Thoracic aorta (tissue), 2 donors: ENCODE data around the gene PPP1R3D. TPM values are rescaled to one million over a fixed set of nuclear protein-coding genes. Genes with fewer than 3 reads are reported as not detected.

Experiments used
- ATAC-seq: fragments of 150-250 bp; one replicate; pipeline ENCODE4 v1.8.0; 2017; ENCODE audit warnings: low read depth; ENCODE audit not compliant: insufficient number of reproducible peaks, low FRiP score
- DNase-seq: peaks from one replicate; pipeline ENCODE4 v3.0.0-alpha.2; 2020; ENCODE audit warnings: low spot score
- H3K27ac ChIP-seq, 2 donors: fragments of 200-600 bp; sonication (generic); 1 replicate in 1 of 2; 2 replicates in 1 of 2; pipeline ENCODE4 v1.5.1; 2016; ENCODE audit warnings: mild to moderate bottlenecking in 2 of 2, moderate library complexity in 2 of 2
- H3K27me3 ChIP-seq: fragments of 200-600 bp; sonication (generic); replicated peaks from 2 replicates; pipeline ENCODE4 v1.6.0; 2016; ENCODE audit warnings: mild to moderate bottlenecking; ENCODE audit not compliant: insufficient read depth
- H3K36me3 ChIP-seq: fragments of 200-600 bp; sonication (generic); one replicate; pipeline ENCODE4 v1.5.1; 2016
- H3K4me1 ChIP-seq, 2 donors: fragments of 200-600 bp; sonication (generic); 1 replicate in 1 of 2; 2 replicates in 1 of 2; pipeline versions ENCODE4 v1.5.1 to v1.6.0; 2016; ENCODE audit warnings: low read depth in 2 of 2, mild to moderate bottlenecking in 1 of 2; ENCODE audit not compliant: control insufficient read depth in 1 of 2
- H3K4me3 ChIP-seq: fragments of 200-600 bp; sonication (generic); 2 replicates; pipeline ENCODE4 v1.5.1; 2016; ENCODE audit warnings: mild to moderate bottlenecking
- H3K9me3 ChIP-seq: fragments of 200-600 bp; sonication (generic); 2 replicates; pipeline ENCODE4 v1.5.1; 2016
- total RNA-seq, 2 donors: library from RNA; depleted of rRNA; stranded (reverse); fragments of >200 nt; gene quantifications; one replicate each; pipeline versions ENCODE4 v1.1.0 to v1.2.3, GENCODE V29; 2016
- TF ChIP-seq, protein P1 (sequence below): fragments of 200-600 bp; sonication (generic); IDR thresholded peaks from one replicate; pipeline ENCODE4 v1.5.1; 2019; ENCODE audit warnings: antibody characterized with exemption

The PPP1R3D gene
- total RNA-seq, 2 donors from 2014 or later: 10.5 to 13.0 TPM

DNA sequence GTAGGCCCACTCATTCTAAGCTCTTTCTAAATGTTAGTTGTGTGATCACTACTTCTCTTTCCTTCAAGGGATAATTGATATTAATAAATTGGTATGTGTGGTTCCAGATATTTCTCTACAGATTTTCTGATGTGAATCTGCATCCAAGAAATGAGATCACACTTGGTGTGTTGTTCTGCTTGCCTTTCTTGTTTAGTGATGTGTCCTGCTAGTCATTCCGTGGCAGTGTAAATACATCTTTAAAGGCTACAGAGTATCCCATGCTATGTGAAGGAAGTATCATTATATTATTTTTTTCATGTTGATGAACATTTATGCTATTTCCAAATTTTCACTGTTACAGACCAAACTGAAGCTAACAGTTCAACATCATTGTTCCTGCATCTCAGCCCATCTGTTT lies 31.3 kb upstream of the PPP1R3D start:
- DNase-seq: no peak
- Histone ChIP-seq H3K4me3 (no peak overlapping the region), H3K36me3 (no peaks in the 10 kb centered on the region), H3K27ac (no peak overlapping the region), H3K9me3 (no peaks in the 10 kb centered on the region), H3K4me1 (no peaks in the 10 kb centered on the region), H3K27me3 (no peaks in the 10 kb centered on the region)
- ATAC-seq: no peak
- TF ChIP-seq, protein P1, sequence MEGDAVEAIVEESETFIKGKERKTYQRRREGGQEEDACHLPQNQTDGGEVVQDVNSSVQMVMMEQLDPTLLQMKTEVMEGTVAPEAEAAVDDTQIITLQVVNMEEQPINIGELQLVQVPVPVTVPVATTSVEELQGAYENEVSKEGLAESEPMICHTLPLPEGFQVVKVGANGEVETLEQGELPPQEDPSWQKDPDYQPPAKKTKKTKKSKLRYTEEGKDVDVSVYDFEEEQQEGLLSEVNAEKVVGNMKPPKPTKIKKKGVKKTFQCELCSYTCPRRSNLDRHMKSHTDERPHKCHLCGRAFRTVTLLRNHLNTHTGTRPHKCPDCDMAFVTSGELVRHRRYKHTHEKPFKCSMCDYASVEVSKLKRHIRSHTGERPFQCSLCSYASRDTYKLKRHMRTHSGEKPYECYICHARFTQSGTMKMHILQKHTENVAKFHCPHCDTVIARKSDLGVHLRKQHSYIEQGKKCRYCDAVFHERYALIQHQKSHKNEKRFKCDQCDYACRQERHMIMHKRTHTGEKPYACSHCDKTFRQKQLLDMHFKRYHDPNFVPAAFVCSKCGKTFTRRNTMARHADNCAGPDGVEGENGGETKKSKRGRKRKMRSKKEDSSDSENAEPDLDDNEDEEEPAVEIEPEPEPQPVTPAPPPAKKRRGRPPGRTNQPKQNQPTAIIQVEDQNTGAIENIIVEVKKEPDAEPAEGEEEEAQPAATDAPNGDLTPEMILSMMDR: no peak

DNA sequence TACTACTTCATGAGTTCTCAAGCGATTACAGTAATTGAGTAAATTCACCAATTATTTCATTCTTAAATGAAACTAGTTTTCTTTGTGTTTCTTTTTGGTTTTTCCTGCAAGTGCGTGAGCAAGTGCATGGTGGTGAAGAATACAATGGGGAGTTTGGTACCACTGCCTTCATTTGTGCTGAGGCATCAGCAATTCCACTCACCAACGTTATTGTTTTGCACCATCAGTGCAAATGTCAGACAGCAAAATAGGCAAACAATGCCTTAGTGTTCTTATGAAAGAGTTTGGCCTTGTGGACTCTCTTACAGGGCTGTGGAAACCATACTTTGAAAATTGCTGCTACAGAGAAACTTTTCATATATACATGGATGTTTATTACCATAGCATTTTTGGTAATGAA lies 26.3 kb upstream of the PPP1R3D start:
- Histone ChIP-seq H3K27ac (no peak overlapping the region), H3K9me3 (no peaks in the 10 kb centered on the region), H3K27me3 (no peaks in the 10 kb centered on the region), H3K4me3 (no peak overlapping the region), H3K36me3 (no peaks in the 10 kb centered on the region), H3K4me1 (no peaks in the 10 kb centered on the region)
- TF ChIP-seq, protein P1: no peak
- no peak for DNase-seq
- ATAC-seq: no peak

DNA sequence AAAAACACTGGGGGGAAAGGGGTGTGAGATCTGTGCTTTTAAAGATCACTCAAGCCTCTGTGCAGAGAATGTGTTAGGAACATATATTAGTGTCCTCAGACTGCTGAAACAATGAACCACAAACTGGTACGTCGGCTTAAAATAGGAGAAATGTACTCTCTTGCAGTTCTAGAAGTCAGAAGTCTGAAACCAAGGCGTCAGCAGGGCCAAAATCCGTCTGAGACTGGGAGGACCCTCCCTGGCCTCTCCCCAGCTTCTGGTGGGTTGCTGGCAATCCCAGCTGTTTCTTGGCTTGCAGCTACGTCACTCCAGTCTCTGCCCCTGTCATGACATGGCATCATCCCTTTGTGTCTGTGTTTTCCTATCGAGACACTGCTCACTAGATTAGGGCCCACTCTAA lies 22.1 kb upstream of the PPP1R3D start:
- Histone ChIP-seq H3K4me1 (no peaks in the 10 kb centered on the region), H3K27ac (no peak overlapping the region), H3K27me3 (no peaks in the 10 kb centered on the region), H3K36me3 (no peaks in the 10 kb centered on the region), H3K4me3 (no peak overlapping the region), H3K9me3 (no peaks in the 10 kb centered on the region)
- TF ChIP-seq, protein P1: no peak
- no peak for DNase-seq
- no peak for ATAC-seq

DNA sequence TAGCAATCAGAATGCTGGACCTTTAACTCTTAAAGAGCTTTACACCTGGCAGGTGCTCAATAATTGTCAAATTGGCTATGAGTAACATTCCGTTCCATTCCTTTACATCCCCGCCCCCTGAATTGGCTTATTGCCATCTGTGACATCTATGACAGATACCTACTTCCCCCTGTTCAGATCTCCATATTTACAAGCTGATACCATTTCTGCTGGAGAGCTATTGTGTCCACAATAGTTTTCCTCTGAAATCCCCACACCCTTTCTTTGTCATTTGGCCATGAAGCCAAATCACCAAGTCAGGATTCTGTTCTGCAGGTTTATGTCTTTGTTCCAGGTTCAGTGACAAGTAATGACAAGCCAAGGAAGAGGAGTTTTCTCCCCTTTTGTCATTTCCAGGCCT lies 21.3 kb upstream of the PPP1R3D start:
- DNase-seq (no peak), ATAC-seq (no peak)
- Histone ChIP-seq H3K4me3 (no peak overlapping the region), H3K27ac (no peak overlapping the region), H3K9me3 (no peaks in the 10 kb centered on the region), H3K27me3 (no peaks in the 10 kb centered on the region), H3K4me1 (no peaks in the 10 kb centered on the region), H3K36me3 (no peaks in the 10 kb centered on the region)
- TF ChIP-seq, protein P1: no peak

DNA sequence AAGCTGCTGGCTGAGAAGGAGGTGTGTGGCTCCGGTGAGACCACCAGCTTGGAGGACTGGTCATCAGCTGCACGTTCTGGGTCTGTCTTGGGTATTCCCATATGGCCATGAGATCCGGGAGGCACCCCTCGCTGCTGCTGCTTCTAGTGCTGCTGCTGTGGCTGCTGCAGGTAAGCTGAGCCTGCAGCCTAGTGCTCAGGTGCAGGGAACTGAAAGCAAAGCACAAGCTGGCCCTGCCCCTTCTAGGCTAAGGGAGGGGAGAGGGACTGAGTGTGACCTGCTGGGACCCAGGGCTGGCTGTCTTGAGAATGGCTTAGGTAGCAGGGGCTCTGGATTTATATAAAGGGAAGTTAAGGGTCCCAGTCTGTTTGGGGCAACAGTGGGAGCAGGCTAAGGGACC lies 18.5 kb upstream of the PPP1R3D start:
- TF ChIP-seq, protein P1: no peak
- ATAC-seq (no peak), DNase-seq (no peak)
- H3K4me3 ChIP-seq: no peak overlapping the region
- H3K27ac ChIP-seq: no peak overlapping the region
- H3K4me1 ChIP-seq: no peaks in the 10 kb centered on the region
- H3K36me3 ChIP-seq: no peaks in the 10 kb centered on the region
- no peaks in the 10 kb centered on the region for H3K27me3 ChIP-seq
- no peaks in the 10 kb centered on the region for H3K9me3 ChIP-seq
